HepG2 (cell line): ENCODE data around the gene TNNI3K. TPM values are rescaled to one million over a fixed set of nuclear protein-coding genes. Genes with fewer than 3 reads are reported as not detected.

Experiments
- ATAC-seq: fragments of 200-7000 bp; cut with Tn5 transposase; 3 replicates; pipeline ENCODE4 v1.9.1; 2020; ENCODE audit warnings: mild to moderate bottlenecking, moderate library complexity
- BruUV-seq: library from RNA; stranded (reverse); fragments of 400-500 nt; replicated peaks from 2 replicates; lab custom pipeline; 2021; lab: Mats Ljungman, UMichigan
- CTCF ChIA-PET: fragments of 300-600 bp; formaldehyde crosslinking; extraction: SDS; loops from one replicate; lab custom pipeline; 2021; ENCODE audit warnings: low total read pairs, inconsistent platforms, low intra/inter-chr PET ratio; lab: Yijun Ruan, JAX
- POLR2A ChIA-PET: fragments of 350-600 bp; sonication (Branson Sonifier 250); formaldehyde crosslinking; loops from one replicate; lab custom pipeline; 2020; ENCODE audit warnings: antibody characterized with exemption, inconsistent platforms; lab: Yijun Ruan, JAX
- DNase-seq: peaks from one replicate; pipeline ENCODE4 v3.0.0-alpha.2; 2015; ENCODE audit warnings: low spot score
- FAIRE-seq: peaks from 3 replicates; lab custom pipeline; 2011; peaks lifted over from hg19 to GRCh38; lab: Jason Lieb, UNC
- H2AFZ ChIP-seq: one replicate; pipeline ENCODE4 v1.6.1; 2011; ENCODE audit warnings: low read length, inconsistent platforms
- H3K27ac ChIP-seq: fragments of 300-600 bp; 3 replicates; pipeline ENCODE4 v1.8.0; 2011; ENCODE audit warnings: mixed run types, mild to moderate bottlenecking, mixed read lengths, low read length, inconsistent platforms; ENCODE audit not compliant: insufficient read depth; ENCODE audit errors: extremely low read length
- H3K27me3 ChIP-seq, 2 experiments: fragments of 200-600 bp in 1 of 2; 2 replicates in 1 of 2; 3 replicates in 1 of 2; pipeline versions ENCODE4 v1.6.0 to v1.8.0; 2011; ENCODE audit warnings: low read length in 2 of 2, mild to moderate bottlenecking in 2 of 2, moderate library complexity in 2 of 2, inconsistent platforms in 1 of 2; ENCODE audit not compliant: insufficient read depth in 2 of 2, control insufficient read depth in 1 of 2
- H3K36me3 ChIP-seq, 2 experiments: fragments of 200-600 bp in 1 of 2; replicated peaks in 1 of 2; 2 replicates in 1 of 2; 3 replicates in 1 of 2; pipeline versions ENCODE4 v1.5.1 to v1.8.0; 2011; ENCODE audit warnings: low read length in 2 of 2, inconsistent platforms in 1 of 2; ENCODE audit not compliant: insufficient read depth in 2 of 2, control insufficient read depth in 1 of 2
- H3K4me1 ChIP-seq: 2 replicates; pipeline ENCODE4 v1.5.1; 2012; ENCODE audit warnings: low read length, inconsistent platforms; ENCODE audit not compliant: insufficient read depth
- H3K4me2 ChIP-seq: 2 replicates; pipeline ENCODE4 v1.6.0; 2011; ENCODE audit warnings: low read depth, low read length, inconsistent platforms
- H3K4me3 ChIP-seq, 3 experiments: fragments of 200-600 bp in 1 of 3; sonication (generic), shearing (Covaris generic) in 1 of 3; replicated peaks in 1 of 3; 2 replicates each; pipeline ENCODE4 v1.5.1; 2011 to 2016; ENCODE audit warnings: low read length in 3 of 3, inconsistent platforms in 2 of 3, low read depth in 2 of 3, mild to moderate bottlenecking in 2 of 3, control low read depth in 1 of 3, mixed read lengths in 1 of 3; ENCODE audit not compliant: insufficient read depth in 1 of 3
- H3K79me2 ChIP-seq: one replicate; pipeline ENCODE4 v1.6.1; 2011; ENCODE audit warnings: low read length, inconsistent platforms; ENCODE audit not compliant: insufficient read depth
- H3K9ac ChIP-seq: 2 replicates; pipeline ENCODE4 v1.6.0; 2011; ENCODE audit warnings: mild to moderate bottlenecking, low read depth, low read length, inconsistent platforms; ENCODE audit not compliant: insufficient read depth
- H3K9me3 ChIP-seq: 2 replicates; pipeline ENCODE4 v1.5.1; 2012; ENCODE audit warnings: mild to moderate bottlenecking, low read length
- H4K20me1 ChIP-seq: 2 replicates; pipeline ENCODE4 v1.6.0; 2011; ENCODE audit warnings: inconsistent platforms, mild to moderate bottlenecking, low read length, moderate library complexity; ENCODE audit not compliant: insufficient read depth
- HIVEP1 ChIP-seq: sonication (generic); formaldehyde crosslinking; IDR thresholded peaks from 2 replicates; pipeline ENCODE4 v1.4.0; 2020; ENCODE audit warnings: mild to moderate bottlenecking, missing genetic modification reagents
- IKZF1 ChIP-seq: fragments of 450-650 bp; IDR thresholded peaks from 2 replicates; pipeline ENCODE4 v1.7.1; 2016
- MXD3 ChIP-seq: IDR thresholded peaks from 2 replicates; pipeline ENCODE4 v1.6.1; 2016; ENCODE audit warnings: mild to moderate bottlenecking, missing biosample characterization, missing genetic modification reagents
- NCOA2 ChIP-seq: sonication (generic); formaldehyde crosslinking; IDR thresholded peaks from 2 replicates; pipeline ENCODE4 v1.8.0; 2022; ENCODE audit warnings: inconsistent platforms
- SETDB1 ChIP-seq: sonication (generic); formaldehyde crosslinking; IDR thresholded peaks from 2 replicates; pipeline ENCODE4 v1.5.1; 2020; ENCODE audit warnings: missing genetic modification reagents, mild to moderate bottlenecking, borderline replicate concordance
- TOE1 ChIP-seq: sonication (generic); formaldehyde crosslinking; IDR thresholded peaks from 2 replicates; pipeline ENCODE4 v1.4.0; 2020; ENCODE audit warnings: mild to moderate bottlenecking, missing genetic modification reagents
- ZNF577 ChIP-seq: sonication (generic); formaldehyde crosslinking; IDR thresholded peaks from 2 replicates; pipeline ENCODE4 v1.4.0; 2020; ENCODE audit warnings: mild to moderate bottlenecking, low read depth, missing genetic modification reagents, borderline replicate concordance
- WGBS: methylation state at CpG from one replicate; pipeline ENCODE4 v1.1.6; 2017; ENCODE audit warnings: low lambda C conversion rate; 5-methylcytosine and 5-hydroxymethylcytosine counted together
- in situ Hi-C: cut with HindIII; loops from 2 replicates; pipeline ENCODE4 v1.10.0; 2017; ENCODE audit warnings: low pct_unique_long_range_greater_than_20kb; ENCODE audit not compliant: extremely low pct_ligation_motif_present
- intact Hi-C: fragments of 100-400 bp; cut with micrococcal nuclease; formaldehyde crosslinking; loops from one replicate; pipeline ENCODE4 v1.10.0; 2022; ENCODE audit not compliant: unreplicated experiment
- polyA plus RNA-seq, 8 experiments: library from polyadenylated mRNA; depleted of rRNA in 3 of 8; stranded (reverse) in 7 of 8; unstranded in 1 of 8; fragments of >200 nt; fragmentation: Illumina TruSeq in 4 of 8; extraction: Trizol in 4 of 8; gene quantifications; 2 replicates each; pipeline versions ENCODE4 v1.2.1 to v1.2.3, GENCODE V29; 2011 to 2016; ENCODE audit warnings: low read depth in 4 of 8, missing spikeins in 1 of 8, mixed read lengths in 1 of 8; ENCODE audit not compliant: insufficient read depth in 1 of 8
- total RNA-seq, 5 experiments: library from RNA; depleted of rRNA; stranded (reverse); fragments of >200 nt; fragmentation: Illumina TruSeq; extraction: Trizol; gene quantifications; 2 replicates each; pipeline ENCODE4 v1.2.3, GENCODE V29; 2016; ENCODE audit warnings: low read depth in 1 of 5

The TNNI3K gene
- total and polyA plus RNA-seq, 2 of the 13 experiments (the other 11 are each of a cell fraction or from before 2014, with no cell fraction given) = 1.1 TPM; not detected in 1

GRCh38 chr1:74388855-74389254 is 153.7 kb downstream of the TNNI3K start:
- Histone ChIP-seq H3K4me1 (no peaks in the 10 kb centered on the region), H3K79me2 (no peaks in the 10 kb centered on the region), H3K9ac (no peak overlapping the region), H3K36me3 (no peaks in the 10 kb centered on the region), H3K4me3 (no peak overlapping the region), H3K27ac (no peak overlapping the region), H3K9me3 (no peaks in the 10 kb centered on the region), H3K4me2 (no peak overlapping the region), H3K27me3 (no peaks in the 10 kb centered on the region), H2AFZ (no peak overlapping the region), H4K20me1 (no peaks in the 10 kb centered on the region)
- ChIA-PET CTCF (no interaction called here), POLR2A (no interaction called here)
- in situ Hi-C loops = no loop called here
- WGBS = 24% methylated on average over 2 of the region's 2 CpGs
- TF ChIP-seq MXD3 (no peak), NCOA2 (CRISPR knock-in tag) (no peak)
- no peak for DNase-seq
- no TSS peak for BruUV-seq
- intact Hi-C loops = no loop called here
- ATAC-seq = no peak
- no peak for FAIRE-seq

- Histone ChIP-seq H3K27ac (no peak overlapping the region), H3K27me3 (no peaks in the 10 kb centered on the region), H3K9ac (no peak overlapping the region), H3K4me3 (no peak overlapping the region), H3K79me2 (no peaks in the 10 kb centered on the region), H3K36me3 (no peaks in the 10 kb centered on the region), H3K4me1 (no peaks in the 10 kb centered on the region), H2AFZ (no peak overlapping the region), H3K4me2 (no peak overlapping the region), H4K20me1 (no peaks in the 10 kb centered on the region), H3K9me3 (no peaks in the 10 kb centered on the region)
- intact Hi-C loops = no loop called here
- no peak for TF ChIP-seq ZNF577
- TF ChIP-seq IKZF1 = no peak
- TF ChIP-seq SETDB1 (CRISPR knock-in tag) = no peak
- no peak for TF ChIP-seq HIVEP1 (CRISPR knock-in tag)
- no peak for TF ChIP-seq TOE1 (CRISPR knock-in tag)
- ChIA-PET POLR2A (no interaction called here), CTCF (no interaction called here)
- FAIRE-seq (no peak), ATAC-seq (no peak), DNase-seq (no peak)
- 4% methylated on average over 3 of the region's 3 CpGs for WGBS
- in situ Hi-C loops = no loop called here
- BruUV-seq = no TSS peak
Observed at GRCh38 chr1:74392186-74392585, 157.0 kb downstream of the TNNI3K start.
